Measurements from ENCODE around the gene CYP26C1. TPM values are rescaled to one million over a fixed set of nuclear protein-coding genes. Genes with fewer than 3 reads are reported as not detected.
A peak's percentile ranks its signal among the peaks of the same experiment; 100 is the strongest.

Gene CYP26C1
- total and polyA plus RNA-seq, 9 of the 15 experiments (the other 6 are each of a cell fraction or from before 2014, with no cell fraction given): 0.07 to 0.09 (median 0.07) TPM; not detected in 6

- no peak for TF ChIP-seq ZMIZ1 (IDR thresholded peaks at IDR 0.05; ENCODE audit: low read depth in 2 of 2, low read length in 2 of 2)
- TF ChIP-seq THAP12 (CRISPR knock-in tag; IDR thresholded peaks at IDR 0.05): no peak
- TF ChIP-seq HMG20A (CRISPR knock-in tag; conservative IDR thresholded peaks at IDR 0.05): no peak
- no peak for TF ChIP-seq ADNP (tag; IDR thresholded peaks at IDR 0.05)
- no peak for TF ChIP-seq HMG20B (CRISPR knock-in tag; IDR thresholded peaks at IDR 0.05)
- no peak for TF ChIP-seq FOXM1 (IDR thresholded peaks at IDR 0.05; ENCODE audit: low read depth)
- TF ChIP-seq FOXM1 (CRISPR knock-in tag; IDR thresholded peaks at IDR 0.05; ENCODE audit: low read depth): no peak
- no peak for TF ChIP-seq ZNF707 (CRISPR knock-in tag; conservative IDR thresholded peaks at IDR 0.05)
- no peak for TF ChIP-seq NRF1 (conservative IDR thresholded peaks at IDR 0.05 in 1 of 2, IDR thresholded peaks at IDR 0.05 in 1 of 2)
- TF ChIP-seq MEF2A (IDR thresholded peaks at IDR 0.05; ENCODE audit: control insufficient read depth, low read depth, low read length): no peak
- TF ChIP-seq MBD2 (IDR thresholded peaks at IDR 0.05; ENCODE audit: borderline replicate concordance, low read depth): no peak
- TF ChIP-seq MYC (IDR thresholded peaks at IDR 0.05; ENCODE audit: low read depth, low read length): 0 out of 2 replicates have a peak, but pooled peaks have one; percentile 21
- no peak for TF ChIP-seq MYC (CRISPR knock-in tag; IDR thresholded peaks at IDR 0.05; ENCODE audit: borderline replicate concordance, low read depth)
- TF ChIP-seq HDAC8 (tag; IDR thresholded peaks at IDR 0.05): no peak
- TF ChIP-seq EHMT2 (IDR thresholded peaks at IDR 0.05): no peak
- TF ChIP-seq ZEB2 (IDR thresholded peaks at IDR 0.05): 0 out of 2 replicates have a peak, but pooled peaks have one; percentile 22
Observed at GRCh38 chr10:93039721-93040120, 20.9 kb upstream of the CYP26C1 start (continued).

Measured in K562 (cell line).